H54 (cell line): Measurements from ENCODE around the gene CYSRT1.

Source experiments
- DNase-seq: peaks from one replicate; pipeline ENCODE4 v3.0.0; 2011; ENCODE audit warnings: low spot score, mixed read lengths; ENCODE audit not compliant: insufficient read length
- FAIRE-seq: peaks from 3 replicates; lab custom pipeline; 2011; peaks lifted over from hg19 to GRCh38; lab: Jason Lieb, UNC
- POLR2A ChIP-seq: IDR thresholded peaks from 2 replicates; pipeline ENCODE4 v1.6.1; 2011; ENCODE audit warnings: low read depth, mild to moderate bottlenecking, low read length

CYSRT1 gene

GRCh38 chr9:137185921-137186320 lies 39.1 kb upstream of the CYSRT1 start:
- no peak for TF ChIP-seq POLR2A
- FAIRE-seq, result no peak
- no peak for DNase-seq

DNA sequence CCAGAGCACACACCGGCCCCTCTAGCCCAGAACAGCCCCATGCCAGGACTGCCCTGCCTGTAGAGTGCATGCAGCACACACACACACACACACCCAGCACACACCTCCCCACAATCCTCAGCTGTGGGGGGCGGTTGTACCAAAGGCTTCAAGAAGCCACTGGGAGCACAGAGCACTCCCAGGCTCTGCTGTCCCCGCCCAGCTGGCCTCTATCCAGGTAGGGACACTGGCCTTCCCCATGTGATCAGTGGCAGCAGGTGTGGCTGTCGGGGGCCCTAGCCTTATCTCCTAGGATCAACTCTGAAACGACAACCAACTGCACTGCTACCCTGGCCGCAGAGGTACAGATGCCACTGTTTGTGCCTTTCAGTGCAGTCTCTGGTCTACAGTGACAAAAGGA lies 38.6 kb upstream of the CYSRT1 start:
- TF ChIP-seq POLR2A, result no peak
- FAIRE-seq (no peak), DNase-seq (no peak)

- FAIRE-seq, result no peak
- TF ChIP-seq POLR2A, result no peak
- no peak for DNase-seq
Measured at GRCh38 chr9:137187386-137187785, 37.6 kb upstream of the CYSRT1 start.

DNA sequence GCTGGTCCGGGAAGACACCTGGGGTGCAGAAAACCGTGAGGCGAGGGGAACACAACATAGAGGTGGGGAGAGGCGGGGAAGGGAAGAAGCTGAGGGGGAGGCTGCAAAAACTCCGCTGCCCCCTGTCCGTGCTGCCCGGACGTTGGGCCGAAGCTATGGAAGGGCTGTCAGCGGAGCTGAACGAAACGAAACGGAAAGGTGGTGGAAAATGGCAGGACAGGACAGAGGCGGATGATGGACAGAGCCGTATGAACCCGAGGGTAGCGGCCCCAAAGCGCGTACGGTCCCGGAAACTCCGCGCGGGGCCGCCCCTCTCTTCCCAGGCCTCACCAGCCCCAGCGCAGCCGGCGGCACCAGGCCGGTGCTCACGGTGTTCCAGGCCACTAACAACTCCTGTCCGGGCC lies 36.9 kb upstream of the CYSRT1 start:
- DNase-seq, result no peak
- no peak for TF ChIP-seq POLR2A
- FAIRE-seq, result no peak

DNA sequence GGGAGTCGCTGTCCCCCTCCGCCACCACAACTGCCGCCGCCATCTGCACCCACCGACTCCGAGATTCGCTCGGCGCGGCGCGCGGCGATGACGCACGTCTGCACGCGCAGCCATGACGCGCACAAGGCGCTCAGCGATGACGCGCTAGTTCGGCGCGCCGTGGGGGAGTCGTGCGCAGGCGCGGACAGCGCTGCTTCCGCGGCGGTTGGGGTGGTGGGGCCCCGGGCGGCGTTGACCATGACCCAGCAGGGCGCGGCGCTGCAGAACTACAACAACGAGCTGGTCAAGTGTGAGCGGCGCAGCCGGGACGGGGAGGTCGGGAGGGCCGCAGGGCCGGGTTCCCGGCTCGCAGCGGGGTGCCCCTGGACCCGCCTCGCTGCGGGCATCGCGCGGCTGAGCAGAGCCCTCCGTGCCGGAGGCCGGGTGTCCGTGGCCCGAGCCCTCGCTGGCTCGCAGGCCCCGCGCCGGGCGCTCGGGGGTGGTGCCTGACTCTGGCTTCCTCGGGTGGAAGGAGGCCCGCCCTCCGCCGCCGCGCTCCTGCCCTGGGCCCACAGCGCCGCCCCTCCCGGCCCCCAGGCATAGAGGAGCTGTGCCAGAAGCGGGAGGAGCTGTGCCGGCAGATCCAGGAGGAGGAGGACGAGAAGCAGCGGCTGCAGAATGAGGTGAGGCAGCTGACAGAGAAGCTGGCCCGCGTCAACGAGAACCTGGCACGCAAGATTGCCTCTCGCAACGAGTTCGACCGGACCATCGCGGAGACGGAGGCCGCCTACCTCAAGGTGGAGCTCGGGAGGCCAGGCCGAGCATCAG lies 36.3 kb upstream of the CYSRT1 start, which contains the start of the genes ANAPC2 and SSNA1:
TSS of gene ANAPC2 (minus strand) at position 71 of the 807 bp plus-strand sequence. CDS start at position 43, 28 bp downstream.
TSS of gene SSNA1 (plus strand) at position 187 of the 807 bp plus-strand sequence. CDS start at position 238, 51 bp downstream.
- peak; percentile 15 for FAIRE-seq
- peak; percentile 84 for TF ChIP-seq POLR2A

GRCh38 chr9:137189297-137190295 lies 35.4 kb upstream of the CYSRT1 start:
- TF ChIP-seq POLR2A, result no peak
- DNase-seq (no peak), FAIRE-seq (no peak)

More for the DNA sequence above, 36.3 kb upstream of the CYSRT1 start, which contains the start of the genes ANAPC2 and SSNA1:
- DNase-seq, result peak; percentile 99

GRCh38 chr9:137190315-137190856 lies 34.6 kb upstream of the CYSRT1 start:
- DNase-seq (no peak), FAIRE-seq (no peak)
- TF ChIP-seq POLR2A, result no peak

DNA sequence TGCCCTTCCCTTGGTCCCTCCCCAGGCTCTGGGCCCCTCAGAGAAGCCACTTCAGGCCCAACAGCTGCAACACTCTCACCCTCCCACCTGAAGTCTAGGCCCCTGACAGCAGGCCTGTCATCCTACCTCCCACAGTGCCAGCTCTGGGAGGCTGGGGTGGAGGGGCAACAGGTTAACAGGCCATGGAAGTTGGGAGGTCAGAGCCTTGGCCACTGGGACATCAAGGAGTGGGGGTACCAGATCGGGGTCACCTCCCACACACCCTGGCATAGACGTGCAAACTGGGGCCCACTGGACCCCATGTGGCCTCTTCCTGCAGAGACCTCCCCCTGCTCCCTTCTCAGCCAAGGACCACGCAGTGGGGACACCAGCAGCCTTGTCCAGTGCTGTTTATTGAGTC lies 33.7 kb upstream of the CYSRT1 start:
- no peak for FAIRE-seq
- TF ChIP-seq POLR2A, result no peak
- no peak for DNase-seq

GRCh38 chr9:137191691-137192447 lies 33.1 kb upstream of the CYSRT1 start:
- no peak for TF ChIP-seq POLR2A
- FAIRE-seq (no peak), DNase-seq (no peak)

GRCh38 chr9:137192448-137192780 lies 32.6 kb upstream of the CYSRT1 start:
- FAIRE-seq (no peak), DNase-seq (no peak)
- TF ChIP-seq POLR2A, result no peak

GRCh38 chr9:137192859-137193258 lies 32.1 kb upstream of the CYSRT1 start:
- DNase-seq (no peak), FAIRE-seq (no peak)
- TF ChIP-seq POLR2A, result no peak

DNA sequence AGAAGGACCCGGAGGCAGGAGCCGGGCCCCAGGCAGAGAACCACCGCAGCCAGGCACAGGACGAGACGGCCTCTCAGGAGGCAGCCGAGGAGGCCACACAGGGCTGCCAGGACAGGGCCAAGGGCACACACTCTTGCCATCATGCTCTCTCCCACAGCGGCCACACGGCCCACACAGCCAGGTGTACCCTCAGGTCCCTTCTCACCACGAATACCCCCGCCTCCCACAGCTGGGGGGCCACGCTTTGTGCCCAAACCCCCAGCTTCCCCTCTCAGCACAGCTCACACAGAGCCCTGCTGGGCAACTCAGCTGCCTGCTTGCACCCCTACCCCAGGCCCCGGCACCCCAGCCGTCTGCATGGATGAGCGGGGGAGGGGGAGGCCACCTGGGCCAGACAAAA lies 31.2 kb upstream of the CYSRT1 start:
- no peak for TF ChIP-seq POLR2A
- FAIRE-seq, result no peak

GRCh38 chr9:137194388-137194787 lies 30.6 kb upstream of the CYSRT1 start:
- no peak for TF ChIP-seq POLR2A
- FAIRE-seq (no peak), DNase-seq (no peak)

More for the DNA sequence above, 31.2 kb upstream of the CYSRT1 start:
- DNase-seq, result no peak

DNA sequence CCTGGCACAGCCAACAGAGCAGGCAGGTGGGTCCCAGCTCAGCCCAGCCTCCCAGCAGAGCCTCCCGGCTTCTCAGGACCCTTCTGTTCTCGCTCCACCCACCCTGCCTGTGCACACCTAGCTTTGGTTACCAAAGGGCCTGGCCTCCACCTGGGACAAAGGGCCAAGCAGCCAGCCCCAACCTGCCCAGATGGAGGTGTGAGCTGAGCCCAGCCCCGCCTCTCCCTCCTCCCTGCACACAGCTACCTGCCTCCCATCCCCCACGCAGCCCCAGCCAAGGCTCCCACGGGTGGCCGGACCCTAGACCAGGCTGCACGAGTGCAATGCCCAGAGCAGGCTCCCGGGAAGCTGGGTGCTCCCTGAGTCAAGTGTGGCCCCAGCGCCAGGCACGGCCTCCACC lies 30.1 kb upstream of the CYSRT1 start:
- no peak for FAIRE-seq
- no peak for TF ChIP-seq POLR2A
- no peak for DNase-seq
